IPS-NIHi11 (cell line): ENCODE results near the gene ALAS1.
"Not testable (repeated sequence)": the region's sequence is repeated elsewhere in the genome, so short reads cannot be mapped to it uniquely, and the experiment has no call there.

Experiments
- DNase-seq: peaks from one replicate; pipeline ENCODE4 v3.0.0; 2012; ENCODE audit warnings: mixed read lengths, low spot score

ALAS1 gene

DNA sequence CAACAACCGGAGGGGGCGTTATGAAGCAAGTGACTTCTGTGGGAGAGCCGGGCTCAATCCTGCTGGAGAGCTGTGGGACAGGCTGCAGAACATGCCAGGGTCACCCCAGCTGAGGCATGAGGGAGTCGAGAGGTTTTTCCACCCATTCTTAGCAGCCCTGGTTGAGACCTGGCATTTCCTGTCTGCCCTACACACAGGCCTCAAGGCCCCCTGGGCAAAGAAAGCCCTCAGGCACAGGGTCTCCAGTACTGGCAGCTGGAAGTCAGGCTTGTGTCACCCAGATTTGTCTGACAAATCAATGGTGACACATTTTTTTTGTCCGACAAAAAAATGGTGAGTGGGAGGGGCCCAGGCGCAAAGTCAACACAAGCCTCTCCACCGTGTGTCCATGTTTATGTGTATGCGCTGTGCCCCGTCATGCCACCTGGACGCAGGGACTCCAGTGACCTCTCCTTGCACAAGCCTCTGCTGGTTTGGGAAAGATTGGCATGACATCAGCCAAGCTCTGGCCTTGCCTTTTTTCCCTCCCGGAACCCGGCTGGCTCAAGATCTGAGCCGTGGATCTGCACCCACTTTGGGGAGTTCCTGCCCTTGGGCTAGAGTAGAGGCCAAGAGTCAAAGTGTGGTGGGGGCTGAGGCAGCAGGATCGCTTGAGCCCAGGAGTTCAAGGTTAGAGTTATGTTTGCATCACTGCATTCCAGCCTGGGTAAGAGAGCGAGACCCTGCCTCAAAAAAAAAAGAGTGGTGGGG is 20.8 kb upstream of the ALAS1 start:
- no peak for DNase-seq

DNA sequence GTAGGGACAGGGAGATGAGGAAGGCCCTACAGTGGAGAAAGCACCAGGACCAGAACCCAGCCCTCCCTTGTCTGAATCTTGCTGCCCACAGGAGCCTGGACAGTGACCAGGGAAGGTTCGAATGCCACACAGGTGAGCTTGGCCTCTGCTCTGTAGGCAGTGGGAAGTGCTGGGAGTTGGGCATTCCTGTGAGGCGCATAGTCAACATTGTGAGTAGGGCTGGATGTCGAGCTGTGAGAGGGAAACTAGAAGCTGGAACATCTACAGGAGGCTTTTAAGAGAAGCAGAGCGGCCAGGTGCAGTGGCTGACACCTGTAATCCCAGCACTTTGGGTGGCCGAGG is 20.3 kb upstream of the ALAS1 start:
- DNase-seq: no peak

DNA sequence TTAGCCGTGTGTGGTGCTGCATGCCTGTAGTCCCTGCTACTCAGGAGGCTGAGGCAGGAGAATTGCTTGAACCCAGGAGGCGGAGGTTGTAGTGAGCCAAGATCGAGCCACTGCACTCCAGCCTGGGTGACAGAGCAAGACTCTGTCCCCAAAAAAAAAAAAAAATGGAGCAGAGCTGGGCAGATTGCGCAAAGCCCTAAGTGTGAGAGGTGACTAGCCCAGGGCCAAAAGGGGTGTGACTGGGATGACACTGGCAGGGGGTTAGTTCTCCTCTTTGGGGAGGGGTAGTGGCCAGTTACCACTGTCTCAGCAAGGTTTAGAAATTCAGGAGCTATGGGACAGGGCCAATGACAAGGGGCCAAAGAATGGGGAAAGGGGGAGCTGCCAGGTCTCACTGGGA is 19.8 kb upstream of the ALAS1 start:
- DNase-seq: not testable (repeated sequence)

DNA sequence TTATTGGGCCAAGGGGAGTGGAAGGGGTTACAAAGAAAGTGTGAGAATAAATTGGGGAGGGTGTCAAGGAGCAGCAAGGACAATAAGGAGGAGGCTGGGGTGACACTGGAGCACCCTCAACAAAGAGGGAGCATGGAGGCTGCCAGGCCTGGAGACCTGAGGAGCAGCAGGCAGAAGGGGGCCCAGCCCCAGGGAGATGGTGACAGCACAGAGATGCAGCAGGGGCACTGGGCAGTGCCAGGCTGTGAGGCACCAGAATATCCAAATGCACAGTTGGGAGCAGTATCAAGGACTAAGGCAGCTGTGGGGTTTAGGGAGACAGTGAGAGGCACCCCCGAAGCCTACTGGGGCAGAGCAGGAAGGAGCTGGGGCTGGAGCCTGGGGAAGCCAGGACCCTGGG is 19.4 kb upstream of the ALAS1 start:
- DNase-seq: no peak

DNA sequence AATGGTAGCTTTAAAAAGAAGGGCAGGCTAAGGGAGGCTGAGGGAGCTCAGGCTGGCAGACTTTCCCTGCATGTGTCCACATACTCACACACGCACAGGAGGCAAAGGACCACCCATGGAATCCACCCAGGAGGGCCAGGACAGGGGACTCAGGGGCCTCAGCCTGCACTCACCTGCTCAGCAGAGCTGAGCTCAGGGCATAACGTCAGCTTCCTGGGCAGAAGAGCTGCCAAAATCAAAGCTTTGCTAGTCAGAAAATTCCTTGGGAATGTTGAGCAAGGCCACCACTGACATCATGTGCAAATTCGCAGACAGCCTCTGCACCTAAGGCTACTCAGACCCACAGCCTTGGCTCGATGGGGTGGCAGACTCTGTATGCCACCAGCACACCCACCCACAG is 16.4 kb upstream of the ALAS1 start:
- no peak for DNase-seq

DNA sequence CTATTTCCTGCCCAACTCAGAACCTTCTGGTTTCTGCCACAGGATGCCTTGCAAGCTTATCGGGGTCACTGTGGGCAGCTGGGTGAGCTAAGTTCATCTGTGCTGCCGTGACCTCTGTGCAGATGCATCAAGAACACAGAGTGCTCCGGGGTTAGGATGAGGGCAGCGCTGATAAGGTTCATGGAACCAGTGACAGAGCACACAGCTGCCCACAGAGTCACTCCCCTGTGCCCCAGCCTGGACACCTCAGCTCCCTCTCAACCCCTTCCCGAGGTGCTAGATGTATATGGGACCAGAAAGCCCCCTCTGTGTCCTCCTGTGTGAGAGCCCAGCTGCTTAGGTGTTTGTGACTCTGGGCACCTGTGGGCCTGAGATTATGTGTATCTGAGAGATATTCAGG is 15.8 kb upstream of the ALAS1 start:
- DNase-seq: no peak

- DNase-seq: no peak
Measured at GRCh38 chr3:52182691-52183090, 15.3 kb upstream of the ALAS1 start.

DNA sequence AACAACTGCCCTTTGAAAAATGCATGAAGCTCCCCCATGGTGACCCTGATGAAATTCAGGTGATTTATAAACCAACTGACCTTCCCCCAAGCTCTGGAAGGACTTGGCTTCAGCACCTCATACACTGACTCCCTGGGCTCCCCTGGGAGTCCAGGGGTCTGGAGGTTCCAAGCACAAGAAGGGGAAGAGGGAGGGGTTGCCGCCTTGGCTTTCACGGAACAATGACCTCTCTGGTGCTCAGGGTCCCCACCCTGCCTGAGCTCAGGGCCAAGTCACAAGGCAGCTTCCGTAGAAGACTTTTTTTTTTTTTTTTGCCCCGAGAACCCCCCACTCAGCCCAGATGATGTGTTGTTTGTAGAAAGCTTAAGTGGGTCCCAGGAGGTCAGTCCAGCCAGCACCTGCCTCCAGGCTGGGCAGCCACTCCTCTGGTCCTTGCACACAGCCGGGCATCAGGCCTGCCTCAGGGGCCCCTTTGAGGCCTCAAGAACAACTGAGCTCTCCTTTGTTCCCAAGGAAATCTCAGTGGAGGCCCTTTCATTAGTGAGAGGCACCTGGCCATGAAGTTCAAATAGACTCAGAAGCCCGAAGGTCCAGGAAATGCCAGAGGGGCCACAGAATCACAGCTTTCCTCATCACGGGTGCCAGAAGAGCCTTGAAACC is 14.0 kb upstream of the ALAS1 start:
- no peak for DNase-seq

DNA sequence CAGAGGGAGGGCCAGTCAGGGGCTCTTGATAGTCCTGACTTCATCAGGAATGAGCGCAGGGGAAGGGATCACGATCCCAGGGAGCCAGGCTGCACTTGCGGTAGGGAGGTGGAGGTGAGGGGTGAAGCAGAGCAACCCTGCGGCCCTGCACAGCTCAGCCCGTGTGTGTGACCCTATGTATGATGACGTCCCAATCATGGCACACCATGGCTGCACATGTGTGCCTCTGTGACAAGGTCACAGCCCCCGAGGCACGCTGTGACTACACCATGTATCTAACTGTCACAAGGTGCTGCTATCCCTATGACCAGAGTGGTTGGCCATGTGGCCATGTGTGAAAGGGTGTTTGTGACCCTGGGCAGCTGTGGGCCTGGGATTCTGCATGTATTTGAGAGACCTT is 13.3 kb upstream of the ALAS1 start:
- DNase-seq: no peak

- DNase-seq: no peak
Measured at GRCh38 chr3:52185311-52185710, 12.6 kb upstream of the ALAS1 start.

- DNase-seq: no peak
Measured at GRCh38 chr3:52185837-52186236, 12.1 kb upstream of the ALAS1 start.

GRCh38 chr3:52186729-52187128 is 11.2 kb upstream of the ALAS1 start:
- DNase-seq: no peak

DNA sequence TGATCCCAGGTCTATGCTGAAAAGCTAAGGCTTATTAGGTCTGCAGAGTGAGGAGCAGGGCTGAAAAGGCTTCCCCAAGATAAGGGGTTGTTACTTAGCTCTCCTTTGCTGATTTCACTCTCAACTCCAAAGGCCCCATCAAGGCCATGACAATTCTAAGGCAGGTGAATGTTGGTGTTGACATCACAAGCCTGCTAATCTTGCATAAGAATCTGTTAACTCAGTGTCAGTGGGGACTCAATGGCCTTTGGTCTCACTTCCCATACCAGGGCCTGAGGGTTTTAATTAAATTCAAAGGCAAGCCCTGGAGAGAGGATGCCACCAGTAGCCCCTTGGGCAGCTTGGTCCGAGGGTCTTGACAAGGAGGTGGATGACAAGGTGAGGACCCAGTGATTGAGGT is 9.4 kb upstream of the ALAS1 start:
- DNase-seq: no peak

DNA sequence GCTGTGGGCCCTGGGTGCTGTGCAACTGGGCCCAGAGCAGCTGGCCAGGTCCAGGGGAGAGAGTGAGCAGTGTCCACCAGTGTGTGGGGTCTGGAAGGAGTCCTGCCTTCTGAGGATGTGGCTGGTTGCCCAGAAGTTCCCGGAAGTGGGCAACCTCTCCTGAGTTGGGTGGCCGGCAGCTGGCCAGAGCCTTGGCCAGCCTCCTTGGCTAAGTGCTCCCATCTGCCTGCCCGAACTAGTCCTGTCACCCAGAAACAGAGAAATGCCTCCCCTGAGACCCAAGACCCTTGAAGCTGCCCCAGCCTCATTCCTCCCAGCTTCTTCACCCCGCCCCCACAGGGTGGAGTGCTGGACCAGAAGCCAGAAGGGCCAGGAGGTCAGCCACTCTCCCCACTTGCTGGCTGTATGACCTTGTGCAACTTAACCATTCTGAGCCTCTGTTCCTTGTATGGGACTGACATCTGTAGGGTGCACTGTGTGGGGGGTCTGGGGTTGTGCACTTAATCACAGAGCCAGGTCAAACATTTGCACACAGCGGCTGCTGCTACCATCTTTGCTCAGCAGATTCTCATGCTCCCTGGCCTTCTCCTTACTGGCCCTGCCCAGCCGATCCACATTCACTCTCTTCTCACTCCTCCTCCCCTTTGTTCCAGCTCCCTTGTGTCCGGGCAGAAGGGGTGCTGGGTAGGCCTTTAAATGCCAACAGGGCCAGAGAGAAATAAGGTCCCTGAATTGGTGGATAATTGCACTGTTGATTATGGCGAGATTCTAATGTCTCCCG is 7.5 kb upstream of the ALAS1 start:
- no peak for DNase-seq

DNA sequence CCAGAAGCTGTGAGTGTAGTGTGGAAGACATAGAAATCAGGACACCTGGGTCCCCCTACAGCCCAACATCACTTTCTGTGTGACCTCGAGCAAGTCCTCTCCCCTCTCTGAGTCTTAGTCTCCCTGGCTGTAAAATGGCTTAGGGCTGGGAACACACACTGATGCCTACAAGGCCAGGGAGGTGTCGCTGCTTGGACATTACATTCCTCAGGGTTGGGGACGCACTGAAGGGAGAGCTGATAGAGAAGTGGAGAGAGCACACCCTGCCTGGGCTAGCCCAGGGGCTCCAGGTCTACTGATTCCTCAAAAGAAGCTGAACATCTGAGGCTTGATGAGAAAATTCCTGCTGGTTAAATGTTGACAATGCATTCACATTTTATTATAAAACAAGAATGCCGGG is 6.3 kb upstream of the ALAS1 start:
- DNase-seq: no peak

GRCh38 chr3:52193065-52193464 is 4.9 kb upstream of the ALAS1 start:
- DNase-seq: no peak

- DNase-seq: no peak
Measured at GRCh38 chr3:52194485-52195290, 3.3 kb upstream of the ALAS1 start.

GRCh38 chr3:52195291-52195597 is 2.7 kb upstream of the ALAS1 start:
- DNase-seq: no peak

GRCh38 chr3:52195823-52196331 is 2.1 kb upstream of the ALAS1 start:
- no peak for DNase-seq

GRCh38 chr3:52196977-52197376 is 983 bp upstream of the ALAS1 start:
- no peak for DNase-seq

DNA sequence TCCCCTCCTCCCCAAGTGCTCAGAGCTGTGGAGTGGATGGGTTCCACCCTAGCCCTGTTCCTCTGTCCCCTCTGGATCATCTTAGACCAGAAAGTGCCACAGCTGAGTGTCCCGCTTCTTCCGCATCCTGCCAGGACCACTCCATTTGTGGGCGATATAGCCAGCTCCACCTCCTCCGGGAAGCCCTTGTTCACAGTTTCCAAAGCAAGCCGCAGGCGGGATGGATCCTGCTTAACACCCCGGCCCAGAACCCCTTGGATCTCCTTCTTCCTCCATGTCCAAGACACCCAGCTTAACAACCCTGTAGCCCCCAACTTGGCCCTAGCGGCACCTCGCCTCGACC is 490 bp upstream of the ALAS1 start:
- DNase-seq: no peak
